Lower leg skin (tissue), 4 donors: ENCODE results near the gene DQX1. TPM values are rescaled to one million over a fixed set of nuclear protein-coding genes. Genes with fewer than 3 reads are reported as not detected.

ENCODE experiments used
- DNase-seq, 2 donors: peaks; one replicate each; pipeline ENCODE4 v3.0.0-alpha.2; 2019; ENCODE audit warnings: low spot score in 2 of 2
- H3K4me3 ChIP-seq: fragments of 200-600 bp; sonication (generic); 2 replicates; pipeline ENCODE4 v1.5.1; 2017; ENCODE audit warnings: mild to moderate bottlenecking, low read depth; ENCODE audit not compliant: poor library complexity, severe bottlenecking
- POLR2A ChIP-seq, 2 donors: fragments of 450-650 bp; IDR thresholded peaks; one replicate each; pipeline ENCODE4 v1.6.1; 2016 to 2017; ENCODE audit warnings: antibody characterized with exemption in 2 of 2, mild to moderate bottlenecking in 1 of 2, moderate library complexity in 1 of 2
- WGBS, 2 donors: methylation state at CpG; one replicate each; pipeline ENCODE4 v1.1.5; 2018; 5-methylcytosine and 5-hydroxymethylcytosine counted together
- intact Hi-C: fragments of 100-400 bp; cut with DNase I; formaldehyde crosslinking; loops from one replicate; pipeline ENCODE4 v1.15.0; 2023; ENCODE audit warnings: low total_unique reads
- total RNA-seq, 4 donors: library from RNA; depleted of rRNA; stranded (reverse); fragments of >200 nt; gene quantifications; one replicate each; pipeline ENCODE4 v1.1.0, GENCODE V29; 2016
- TF ChIP-seq, protein P1 (sequence below), 3 donors: fragments of 450-650 bp; IDR thresholded peaks; one replicate each; pipeline ENCODE4 v1.5.1; 2016; ENCODE audit warnings: antibody characterized with exemption in 3 of 3, mild to moderate bottlenecking in 3 of 3, moderate library complexity in 2 of 3

Gene DQX1
- total RNA-seq, 4 donors from 2014 or later: 1.9 to 8.0 (median 6.2) TPM

DNA sequence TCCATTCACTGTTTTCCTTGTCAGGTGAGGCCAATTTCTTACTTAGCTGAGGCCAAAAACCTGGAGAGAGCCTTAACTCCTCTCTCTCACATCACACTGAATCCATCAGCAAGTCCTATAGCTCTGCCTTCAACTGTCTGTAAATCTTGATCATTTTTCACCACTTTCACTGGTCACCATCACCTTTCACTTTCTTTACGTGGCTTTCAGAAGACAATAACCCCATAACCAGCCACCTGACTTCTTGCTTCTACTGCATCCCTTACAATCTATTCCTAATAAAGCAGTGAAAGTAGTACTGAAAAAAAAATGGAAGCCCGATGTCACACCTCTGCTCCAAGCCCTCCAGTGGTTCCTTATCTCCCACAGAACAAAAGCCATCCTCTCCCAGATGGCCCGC lies 20.0 kb upstream of the DQX1 start:
- no peak overlapping the region for H3K4me3 ChIP-seq
- intact Hi-C loops: no loop called here
- DNase-seq: no peak
- WGBS, 2 donors: 89 to 90% methylated on average over 3 of the region's 3 CpGs
- TF ChIP-seq, protein P1, sequence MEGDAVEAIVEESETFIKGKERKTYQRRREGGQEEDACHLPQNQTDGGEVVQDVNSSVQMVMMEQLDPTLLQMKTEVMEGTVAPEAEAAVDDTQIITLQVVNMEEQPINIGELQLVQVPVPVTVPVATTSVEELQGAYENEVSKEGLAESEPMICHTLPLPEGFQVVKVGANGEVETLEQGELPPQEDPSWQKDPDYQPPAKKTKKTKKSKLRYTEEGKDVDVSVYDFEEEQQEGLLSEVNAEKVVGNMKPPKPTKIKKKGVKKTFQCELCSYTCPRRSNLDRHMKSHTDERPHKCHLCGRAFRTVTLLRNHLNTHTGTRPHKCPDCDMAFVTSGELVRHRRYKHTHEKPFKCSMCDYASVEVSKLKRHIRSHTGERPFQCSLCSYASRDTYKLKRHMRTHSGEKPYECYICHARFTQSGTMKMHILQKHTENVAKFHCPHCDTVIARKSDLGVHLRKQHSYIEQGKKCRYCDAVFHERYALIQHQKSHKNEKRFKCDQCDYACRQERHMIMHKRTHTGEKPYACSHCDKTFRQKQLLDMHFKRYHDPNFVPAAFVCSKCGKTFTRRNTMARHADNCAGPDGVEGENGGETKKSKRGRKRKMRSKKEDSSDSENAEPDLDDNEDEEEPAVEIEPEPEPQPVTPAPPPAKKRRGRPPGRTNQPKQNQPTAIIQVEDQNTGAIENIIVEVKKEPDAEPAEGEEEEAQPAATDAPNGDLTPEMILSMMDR (IDR thresholded peaks at IDR 0.05): no peak
- TF ChIP-seq POLR2A (IDR thresholded peaks at IDR 0.05): no peak

DNA sequence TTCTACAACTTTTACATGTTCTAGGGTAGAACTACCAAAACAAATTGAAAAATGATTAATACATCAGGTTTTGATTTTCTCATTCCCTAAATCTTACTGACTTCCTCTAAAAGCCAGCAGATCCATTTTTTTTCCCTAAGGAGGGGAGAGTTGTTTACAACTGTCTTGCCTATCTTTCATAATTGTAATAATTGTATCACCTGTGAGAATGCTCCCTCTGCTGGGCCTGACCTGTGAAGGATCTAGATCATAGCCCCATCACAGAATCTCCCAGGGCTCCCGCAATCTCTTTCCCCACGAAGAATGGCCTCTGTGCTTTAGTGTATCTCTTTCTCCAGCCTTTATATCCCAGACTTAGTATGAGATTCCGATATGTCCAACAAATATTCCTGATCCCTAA lies 18.6 kb upstream of the DQX1 start:
- H3K4me3 ChIP-seq: no peak overlapping the region
- 85 to 92% methylated on average over 3 of the region's 3 CpGs for WGBS, 2 donors
- intact Hi-C loops: no loop called here
- TF ChIP-seq POLR2A (IDR thresholded peaks at IDR 0.05): no peak
- TF ChIP-seq, protein P1 (IDR thresholded peaks at IDR 0.05): no peak
- peak in 1 of 2 donors; percentile 32 for DNase-seq

DNA sequence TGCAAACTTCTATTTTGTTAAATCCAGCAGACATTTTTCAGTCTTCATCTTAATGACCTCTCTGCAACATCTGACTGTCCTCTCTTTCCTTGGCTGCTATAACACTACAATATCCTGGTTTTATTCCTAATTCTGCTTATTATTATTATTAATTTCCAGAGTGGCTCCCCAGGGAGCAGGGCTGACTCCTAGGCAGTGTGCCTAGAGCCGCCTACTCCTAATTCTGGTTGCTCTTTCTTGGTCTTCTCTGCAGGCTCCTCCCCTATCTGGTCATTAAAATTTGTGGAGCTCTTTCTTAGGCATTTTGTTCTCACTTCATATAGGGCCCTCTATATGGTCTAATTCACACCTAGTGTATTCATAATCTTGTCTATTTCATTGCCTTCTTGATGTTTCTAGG lies 16.9 kb upstream of the DQX1 start:
- 78 to 84% methylated on average over 1 of the region's 1 CpG for WGBS, 2 donors

DNA sequence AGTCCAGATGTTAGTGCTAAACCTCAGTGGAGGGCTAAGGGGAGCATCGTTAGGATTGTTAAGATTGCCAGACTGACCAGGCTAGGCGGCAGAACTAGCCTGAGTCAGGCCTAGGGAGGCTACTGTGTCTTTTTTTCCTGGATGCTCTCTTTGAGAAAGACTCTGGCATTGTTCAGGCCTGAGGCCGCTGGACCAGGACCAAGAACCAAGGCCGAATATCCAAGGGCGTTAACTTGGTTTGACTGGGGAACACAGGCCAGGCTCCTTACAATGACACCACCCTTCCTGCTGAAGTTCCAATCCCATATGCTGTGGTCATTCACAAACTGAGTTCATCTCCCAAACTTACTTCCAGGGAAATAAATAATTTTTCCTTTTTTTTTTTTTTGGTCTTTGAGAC lies 14.3 kb upstream of the DQX1 start:
- intact Hi-C loops: no loop called here
- no peak overlapping the region for H3K4me3 ChIP-seq
- 44 to 56% methylated on average over 5 of the region's 5 CpGs for WGBS, 2 donors
- peak; percentile 71 to 92 for DNase-seq
- TF ChIP-seq POLR2A (IDR thresholded peaks at IDR 0.05): no peak
- TF ChIP-seq, protein P1 (IDR thresholded peaks at IDR 0.05): no peak

More for the DNA sequence above, 16.9 kb upstream of the DQX1 start:
- intact Hi-C loops: no loop called here
- no peak overlapping the region for H3K4me3 ChIP-seq
- TF ChIP-seq, protein P1 (IDR thresholded peaks at IDR 0.05): no peak
- TF ChIP-seq POLR2A (IDR thresholded peaks at IDR 0.05): no peak
- DNase-seq: peak in 1 of 2 donors; percentile 21

DNA sequence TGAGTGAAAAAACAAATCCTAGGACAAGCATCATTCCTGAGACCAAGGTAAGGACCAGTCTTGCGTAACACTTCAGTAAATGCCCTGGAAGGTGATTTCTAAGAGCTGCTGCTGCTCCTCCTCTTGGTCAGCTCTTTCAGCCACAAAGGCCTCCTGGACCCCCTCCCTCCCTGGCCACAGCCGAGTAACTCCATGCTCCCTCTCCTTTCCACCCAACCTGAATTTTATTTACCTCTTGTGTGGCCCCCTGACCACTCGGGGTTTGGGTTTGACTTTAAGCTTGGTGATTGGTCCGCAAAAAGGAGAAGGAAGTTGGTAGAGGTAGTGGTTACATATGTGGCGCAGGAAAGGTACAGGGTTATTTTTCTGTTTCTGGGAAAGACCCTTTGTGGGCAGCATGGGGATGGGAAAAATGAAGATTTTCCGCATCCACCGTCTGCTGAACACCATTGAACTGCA lies 12.9 kb upstream of the DQX1 start:
- DNase-seq: no peak
- TF ChIP-seq POLR2A (IDR thresholded peaks at IDR 0.05): no peak
- TF ChIP-seq, protein P1 (IDR thresholded peaks at IDR 0.05): no peak
- intact Hi-C loops: no loop called here
- 70 to 77% methylated on average over 7 of the region's 7 CpGs for WGBS, 2 donors
- H3K4me3 ChIP-seq: no peak overlapping the region

DNA sequence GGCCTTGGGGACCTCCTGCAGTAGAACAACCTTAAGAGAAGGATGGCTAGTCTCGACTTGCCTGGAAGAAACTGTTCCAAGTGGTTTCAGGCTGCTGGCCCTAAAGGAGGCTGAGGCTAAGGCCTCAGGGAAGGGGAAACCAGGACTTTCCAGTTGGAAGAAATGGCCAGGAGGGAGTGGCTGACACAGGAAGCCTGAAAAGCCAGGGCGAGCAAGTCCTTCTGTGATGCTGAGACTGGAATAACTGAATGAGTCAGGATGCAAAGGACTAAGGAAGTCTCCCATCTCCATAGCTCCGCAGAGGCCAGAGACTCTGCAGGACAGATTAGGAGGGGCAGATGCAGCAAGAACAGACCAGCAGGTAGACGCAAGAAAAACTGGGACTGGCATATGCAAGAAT lies 11.1 kb upstream of the DQX1 start:
- no peak for TF ChIP-seq POLR2A (IDR thresholded peaks at IDR 0.05)
- TF ChIP-seq, protein P1 (IDR thresholded peaks at IDR 0.05): no peak
- DNase-seq: no peak
- intact Hi-C loops: no loop called here
- 50 to 54% methylated on average over 4 of the region's 4 CpGs for WGBS, 2 donors
- no peak overlapping the region for H3K4me3 ChIP-seq
